CD14-positive monocyte (primary cell): Measurements from ENCODE around the gene CPT2. TPM values are rescaled to one million over a fixed set of nuclear protein-coding genes. Genes with fewer than 3 reads are reported as not detected.

Experiments
- DNase-seq, 3 donors: peaks; one replicate each; pipeline ENCODE4 v3.0.0-alpha.2; 2011 to 2022
- H2AFZ ChIP-seq: 2 replicates; pipeline ENCODE4 v1.6.0; 2012; ENCODE audit warnings: mild to moderate bottlenecking, low read depth, low read length, inconsistent platforms; ENCODE audit not compliant: insufficient read depth, poor library complexity, severe bottlenecking
- H3K27ac ChIP-seq, 2 donors: 1 replicate in 1 of 2; 2 replicates in 1 of 2; pipeline ENCODE4 v1.5.1; 2012 to 2013; ENCODE audit warnings: low read length in 2 of 2, control low read depth in 1 of 2, inconsistent platforms in 1 of 2, low read depth in 1 of 2, mild to moderate bottlenecking in 1 of 2
- H3K27me3 ChIP-seq, 2 donors: one replicate each; pipeline versions ENCODE4 v1.6.0 to v1.6.1; 2011 to 2013; ENCODE audit warnings: low read length in 2 of 2; ENCODE audit not compliant: control insufficient read depth in 2 of 2, insufficient read depth in 2 of 2
- H3K36me3 ChIP-seq, 2 donors: replicated peaks in 1 of 2; 1 replicate in 1 of 2; 2 replicates in 1 of 2; pipeline versions ENCODE4 v1.5.1 to v1.6.1; 2012 to 2013; ENCODE audit warnings: low read length in 2 of 2, control low read depth in 1 of 2, inconsistent platforms in 1 of 2, mild to moderate bottlenecking in 1 of 2; ENCODE audit not compliant: insufficient read depth in 2 of 2, control insufficient read depth in 1 of 2
- H3K4me1 ChIP-seq, 2 donors: 1 replicate in 1 of 2; 2 replicates in 1 of 2; pipeline versions ENCODE4 v1.5.1 to v1.6.1; 2012 to 2013; ENCODE audit warnings: low read length in 2 of 2, control low read depth in 1 of 2, inconsistent platforms in 1 of 2, mild to moderate bottlenecking in 1 of 2, moderate library complexity in 1 of 2; ENCODE audit not compliant: insufficient read depth in 2 of 2, control insufficient read depth in 1 of 2
- H3K4me2 ChIP-seq: replicated peaks from 2 replicates; pipeline ENCODE3; 2012; ENCODE audit warnings: low read length, moderate library complexity, mild to moderate bottlenecking; ENCODE audit not compliant: poor library complexity, severe bottlenecking; ENCODE audit errors: extremely low read depth
- H3K4me3 ChIP-seq, 3 experiments: fragments of 200-600 bp in 1 of 3; sonication (generic) in 1 of 3; replicated peaks in 1 of 3; 1 replicate in 2 of 3; 2 replicates in 1 of 3; pipeline ENCODE4 v1.5.1; 2011 to 2013; ENCODE audit warnings: low read length in 3 of 3, mild to moderate bottlenecking in 3 of 3, control low read depth in 2 of 3, low read depth in 2 of 3, inconsistent platforms in 1 of 3, moderate library complexity in 1 of 3
- H3K79me2 ChIP-seq: 2 replicates; pipeline ENCODE4 v1.6.0; 2012; ENCODE audit warnings: mild to moderate bottlenecking, control low read depth, inconsistent platforms, low read length, moderate library complexity; ENCODE audit not compliant: insufficient read depth
- H3K9ac ChIP-seq: 2 replicates; pipeline ENCODE4 v1.6.0; 2017; ENCODE audit warnings: low read length, mild to moderate bottlenecking; ENCODE audit not compliant: insufficient read depth, poor library complexity, severe bottlenecking
- H3K9me3 ChIP-seq, 2 donors: replicated peaks in 1 of 2; 1 replicate in 1 of 2; 2 replicates in 1 of 2; pipeline versions ENCODE4 v1.5.1 to v1.6.1; 2012 to 2013; ENCODE audit warnings: low read length in 2 of 2, control low read depth in 1 of 2; ENCODE audit not compliant: control insufficient read depth in 1 of 2, insufficient read depth in 1 of 2
- H4K20me1 ChIP-seq: 2 replicates; pipeline ENCODE4 v1.6.0; 2012; ENCODE audit warnings: mild to moderate bottlenecking, low read length, control low read depth, moderate library complexity; ENCODE audit not compliant: insufficient read depth
- H3K27ac Mint-ChIP-seq, 7 donors: one replicate each; pipeline ENCODE4 v1.8.0; 2020; ENCODE audit warnings: mild to moderate bottlenecking in 7 of 7, mixed read lengths in 7 of 7, moderate library complexity in 6 of 7, inconsistent platforms in 2 of 7
- H3K27me3 Mint-ChIP-seq, 3 donors: one replicate each; pipeline ENCODE4 v1.8.0; 2021 to 2022; ENCODE audit warnings: low read depth in 3 of 3, mild to moderate bottlenecking in 3 of 3, mixed read lengths in 3 of 3, moderate library complexity in 3 of 3, inconsistent platforms in 1 of 3
- H3K36me3 Mint-ChIP-seq, 2 donors: one replicate each; pipeline ENCODE4 v1.8.0; 2020; ENCODE audit warnings: mixed read lengths in 2 of 2, inconsistent platforms in 1 of 2, mild to moderate bottlenecking in 1 of 2
- H3K4me1 Mint-ChIP-seq: one replicate; pipeline ENCODE4 v1.8.0; 2020; ENCODE audit warnings: mild to moderate bottlenecking, mixed read lengths
- H3K4me3 Mint-ChIP-seq, 2 donors: one replicate each; pipeline ENCODE4 v1.8.0; 2020; ENCODE audit warnings: mild to moderate bottlenecking in 2 of 2, mixed read lengths in 2 of 2, moderate library complexity in 1 of 2
- H3K9me3 Mint-ChIP-seq, 7 donors: one replicate each; pipeline ENCODE4 v1.8.0; 2020 to 2022; ENCODE audit warnings: mixed read lengths in 7 of 7, mild to moderate bottlenecking in 6 of 7, moderate library complexity in 6 of 7, inconsistent platforms in 2 of 7
- WGBS: methylation state at CpG from one replicate; pipeline ENCODE4 v1.1.5; 2013; ENCODE audit warnings: missing lambda C conversion rate; ENCODE audit not compliant: insufficient coverage; 5-methylcytosine and 5-hydroxymethylcytosine counted together
- intact Hi-C, 2 donors: fragments of 100-400 bp; cut with micrococcal nuclease; formaldehyde crosslinking; loops; one replicate each; pipeline versions ENCODE4 v1.15.0 to v1.15.1; 2023
- polyA plus RNA-seq, 3 donors: library from polyadenylated mRNA; depleted of rRNA in 1 of 3; unstranded in 2 of 3; stranded (reverse) in 1 of 3; fragments of 300-500 nt in 2 of 3; fragments of >200 nt in 1 of 3; fragmentation: Illumina TruSeq in 2 of 3; gene quantifications; 1 replicate in 2 of 3; 2 replicates in 1 of 3; pipeline ENCODE4 v1.2.3, GENCODE V29; 2012 to 2021
- TF ChIP-seq, protein P1 (sequence below): fragments of 200-600 bp; IDR thresholded peaks from one replicate; pipeline ENCODE4 v1.8.0; 2022; ENCODE audit warnings: antibody characterized with exemption, mild to moderate bottlenecking

Gene CPT2
- polyA plus RNA-seq, 3 donors: 7.6 to 29.6 (median 20.2) TPM

DNA sequence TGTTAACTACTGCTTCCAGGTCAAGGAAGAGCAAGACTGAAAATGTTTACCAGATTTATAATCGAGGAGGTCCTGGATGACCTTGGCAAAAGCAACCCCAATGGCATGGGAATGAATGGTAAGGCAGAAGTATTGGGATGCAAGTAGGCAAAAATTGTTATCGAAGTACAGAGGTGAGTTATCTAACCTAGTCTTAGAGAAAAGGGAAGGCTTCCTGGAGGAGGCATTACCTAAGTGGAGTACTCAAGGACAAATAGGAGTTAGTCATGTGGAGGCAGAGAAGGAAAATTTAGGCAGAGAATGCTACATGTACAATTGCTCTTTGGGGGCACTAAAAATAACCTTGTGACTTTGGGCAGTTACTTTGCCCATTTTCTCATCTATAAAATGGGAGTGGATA, 45.2 kb downstream of the CPT2 start:
- no peaks in the 10 kb centered on the region for H4K20me1 ChIP-seq
- H3K4me2 ChIP-seq: no peak overlapping the region
- intact Hi-C loops: no loop called here
- 92% methylated on average over 2 of the region's 2 CpGs for WGBS
- H3K79me2 ChIP-seq: peaks cover 15% of the 10 kb centered on the region
- Mint-ChIP-seq H3K4me1 (peaks cover 14% of the 10 kb centered on the region), H3K9me3 (peaks cover 0 to 2% (median 0%) of the 10 kb centered on the region in 7 donors), H3K27me3 (peaks cover 2 to 5% (median 2%) of the 10 kb centered on the region in 3 donors), H3K4me3 (no peak overlapping the region), H3K27ac (no peak overlapping the region), H3K36me3 (peaks cover 17 to 23% of the 10 kb centered on the region in 2 donors)
- peaks cover 15 to 21% of the 10 kb centered on the region in 2 donors for H3K4me1 ChIP-seq
- H3K27me3 ChIP-seq: no peaks in the 10 kb centered on the region
- no peak overlapping the region for H3K4me3 ChIP-seq
- TF ChIP-seq, protein P1, sequence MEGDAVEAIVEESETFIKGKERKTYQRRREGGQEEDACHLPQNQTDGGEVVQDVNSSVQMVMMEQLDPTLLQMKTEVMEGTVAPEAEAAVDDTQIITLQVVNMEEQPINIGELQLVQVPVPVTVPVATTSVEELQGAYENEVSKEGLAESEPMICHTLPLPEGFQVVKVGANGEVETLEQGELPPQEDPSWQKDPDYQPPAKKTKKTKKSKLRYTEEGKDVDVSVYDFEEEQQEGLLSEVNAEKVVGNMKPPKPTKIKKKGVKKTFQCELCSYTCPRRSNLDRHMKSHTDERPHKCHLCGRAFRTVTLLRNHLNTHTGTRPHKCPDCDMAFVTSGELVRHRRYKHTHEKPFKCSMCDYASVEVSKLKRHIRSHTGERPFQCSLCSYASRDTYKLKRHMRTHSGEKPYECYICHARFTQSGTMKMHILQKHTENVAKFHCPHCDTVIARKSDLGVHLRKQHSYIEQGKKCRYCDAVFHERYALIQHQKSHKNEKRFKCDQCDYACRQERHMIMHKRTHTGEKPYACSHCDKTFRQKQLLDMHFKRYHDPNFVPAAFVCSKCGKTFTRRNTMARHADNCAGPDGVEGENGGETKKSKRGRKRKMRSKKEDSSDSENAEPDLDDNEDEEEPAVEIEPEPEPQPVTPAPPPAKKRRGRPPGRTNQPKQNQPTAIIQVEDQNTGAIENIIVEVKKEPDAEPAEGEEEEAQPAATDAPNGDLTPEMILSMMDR: no peak
- no peak overlapping the region for H2AFZ ChIP-seq
- H3K9me3 ChIP-seq: no peaks in the 10 kb centered on the region
- H3K36me3 ChIP-seq: peaks cover 11 to 28% of the 10 kb centered on the region in 2 donors
- H3K9ac ChIP-seq: no peak overlapping the region
- H3K27ac ChIP-seq: no peak overlapping the region
- DNase-seq: no peak

DNA sequence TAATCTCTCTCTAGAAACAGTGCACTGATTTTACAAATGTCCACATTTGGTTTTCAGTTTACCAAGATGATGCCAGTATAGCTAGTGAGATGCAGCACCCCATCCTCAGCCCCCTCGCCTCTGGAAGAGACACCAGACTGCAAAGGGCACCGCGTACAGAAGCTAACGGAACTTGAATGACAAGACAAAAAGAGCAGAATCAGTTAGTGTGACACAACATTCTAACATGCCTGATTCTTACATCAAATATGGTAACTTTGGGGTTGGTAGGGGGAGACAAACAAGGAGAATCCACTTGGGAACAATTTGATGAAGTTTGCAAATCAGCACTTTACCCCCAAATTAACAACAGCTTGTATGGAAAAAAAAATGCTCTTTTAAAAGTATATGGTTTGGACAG, 45.8 kb downstream of the CPT2 start:
- Histone ChIP-seq H3K27ac (no peak overlapping the region), H3K9ac (no peak overlapping the region), H3K9me3 (no peaks in the 10 kb centered on the region), H3K27me3 (no peaks in the 10 kb centered on the region), H4K20me1 (no peaks in the 10 kb centered on the region), H3K79me2 (peaks cover 9% of the 10 kb centered on the region), H3K36me3 (peaks cover 12 to 34% of the 10 kb centered on the region in 2 donors), H3K4me1 (peaks cover 12 to 15% of the 10 kb centered on the region in 2 donors), H2AFZ (no peak overlapping the region), H3K4me3 (no peak overlapping the region), H3K4me2 (no peak overlapping the region)
- intact Hi-C loops: no loop called here
- DNase-seq: no peak
- Mint-ChIP-seq H3K9me3 (peaks cover 0 to 2% (median 0%) of the 10 kb centered on the region in 7 donors), H3K4me3 (no peak overlapping the region), H3K27ac (no peak overlapping the region), H3K4me1 (peaks cover 11% of the 10 kb centered on the region), H3K36me3 (peaks cover 20 to 26% of the 10 kb centered on the region in 2 donors), H3K27me3 (peaks cover 2 to 5% (median 2%) of the 10 kb centered on the region in 3 donors)
- TF ChIP-seq, protein P1: no peak
- WGBS: 100% methylated on average over 1 of the region's 4 CpGs
